ENCODE results near the gene ATG2A. TPM values are rescaled to one million over a fixed set of nuclear protein-coding genes. Genes with fewer than 3 reads are reported as not detected.

Gene ATG2A
- total RNA-seq, 1 donor, result 25.7 TPM

DNA sequence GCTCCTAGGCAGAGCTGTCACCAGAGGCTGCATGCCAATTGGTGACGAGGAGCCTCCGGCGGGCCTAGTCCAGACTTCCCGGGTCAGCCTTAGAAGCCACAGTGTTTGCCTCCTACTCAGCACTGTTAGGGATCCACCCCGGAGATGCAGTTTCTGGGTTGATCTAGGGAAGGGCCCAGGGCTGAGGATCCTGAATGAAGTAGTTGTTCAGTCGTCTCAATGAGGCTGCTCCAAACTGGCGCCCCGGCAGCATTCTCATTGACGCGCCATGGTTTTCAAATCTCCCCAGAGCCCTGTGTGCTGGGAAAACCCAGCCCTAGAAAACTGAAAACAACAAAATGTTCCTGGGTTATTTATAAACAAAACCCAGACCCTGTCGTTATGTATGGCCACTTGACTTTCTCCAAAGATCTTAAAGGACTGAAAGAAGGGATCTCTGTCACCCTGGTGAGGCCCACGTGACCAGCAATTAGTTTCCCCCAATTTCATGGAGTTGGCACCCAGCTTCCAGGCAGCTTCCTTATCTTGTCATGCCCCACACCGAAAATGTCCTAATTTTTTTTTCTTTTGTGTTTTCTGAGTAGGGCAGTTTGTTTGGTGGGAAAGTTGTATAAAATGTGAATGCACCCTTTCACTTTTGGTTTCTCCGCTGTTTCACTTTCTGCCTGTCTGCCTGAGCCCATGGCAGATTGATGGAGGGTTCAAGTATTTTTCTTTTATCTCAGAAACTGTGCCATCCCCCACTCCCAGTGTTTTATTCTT lies 36.6 kb downstream of the ATG2A start:
- no peak overlapping the region for H3K4me3 ChIP-seq (ENCODE audit: insufficient read depth, low read length)
- H2AFZ ChIP-seq (ENCODE audit: low read length), result peak overlapping the region; percentile 86
- DNase-seq (ENCODE audit: insufficient read length, low spot score, missing footprints), result no peak
- peak overlapping the region; percentile 63 for H3K27ac ChIP-seq (ENCODE audit: low read depth, low read length)
- no peaks in the 10 kb centered on the region for H3K27me3 ChIP-seq (ENCODE audit: insufficient read depth, low read length)
- H3K9me3 ChIP-seq (ENCODE audit: low read depth, low read length), result no peaks in the 10 kb centered on the region
- peaks cover 30% of the 10 kb centered on the region for H3K79me2 ChIP-seq (ENCODE audit: insufficient read depth, low read length)
- peaks cover 27% of the 10 kb centered on the region for H4K20me1 ChIP-seq (ENCODE audit: insufficient read depth, low read length)
- H3K4me2 ChIP-seq (ENCODE audit: insufficient read depth, low read length), result peak overlapping the region; percentile 36
- TF ChIP-seq, protein P1, sequence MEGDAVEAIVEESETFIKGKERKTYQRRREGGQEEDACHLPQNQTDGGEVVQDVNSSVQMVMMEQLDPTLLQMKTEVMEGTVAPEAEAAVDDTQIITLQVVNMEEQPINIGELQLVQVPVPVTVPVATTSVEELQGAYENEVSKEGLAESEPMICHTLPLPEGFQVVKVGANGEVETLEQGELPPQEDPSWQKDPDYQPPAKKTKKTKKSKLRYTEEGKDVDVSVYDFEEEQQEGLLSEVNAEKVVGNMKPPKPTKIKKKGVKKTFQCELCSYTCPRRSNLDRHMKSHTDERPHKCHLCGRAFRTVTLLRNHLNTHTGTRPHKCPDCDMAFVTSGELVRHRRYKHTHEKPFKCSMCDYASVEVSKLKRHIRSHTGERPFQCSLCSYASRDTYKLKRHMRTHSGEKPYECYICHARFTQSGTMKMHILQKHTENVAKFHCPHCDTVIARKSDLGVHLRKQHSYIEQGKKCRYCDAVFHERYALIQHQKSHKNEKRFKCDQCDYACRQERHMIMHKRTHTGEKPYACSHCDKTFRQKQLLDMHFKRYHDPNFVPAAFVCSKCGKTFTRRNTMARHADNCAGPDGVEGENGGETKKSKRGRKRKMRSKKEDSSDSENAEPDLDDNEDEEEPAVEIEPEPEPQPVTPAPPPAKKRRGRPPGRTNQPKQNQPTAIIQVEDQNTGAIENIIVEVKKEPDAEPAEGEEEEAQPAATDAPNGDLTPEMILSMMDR (IDR thresholded peaks at IDR 0.05; ENCODE audit: extremely low read depth, low read depth, low read length), result no peak
- H3K4me1 ChIP-seq (ENCODE audit: insufficient read depth, low read length), result peaks cover 41% of the 10 kb centered on the region
- H3K36me3 ChIP-seq (ENCODE audit: insufficient read depth, low read length), result no peaks in the 10 kb centered on the region

DNA sequence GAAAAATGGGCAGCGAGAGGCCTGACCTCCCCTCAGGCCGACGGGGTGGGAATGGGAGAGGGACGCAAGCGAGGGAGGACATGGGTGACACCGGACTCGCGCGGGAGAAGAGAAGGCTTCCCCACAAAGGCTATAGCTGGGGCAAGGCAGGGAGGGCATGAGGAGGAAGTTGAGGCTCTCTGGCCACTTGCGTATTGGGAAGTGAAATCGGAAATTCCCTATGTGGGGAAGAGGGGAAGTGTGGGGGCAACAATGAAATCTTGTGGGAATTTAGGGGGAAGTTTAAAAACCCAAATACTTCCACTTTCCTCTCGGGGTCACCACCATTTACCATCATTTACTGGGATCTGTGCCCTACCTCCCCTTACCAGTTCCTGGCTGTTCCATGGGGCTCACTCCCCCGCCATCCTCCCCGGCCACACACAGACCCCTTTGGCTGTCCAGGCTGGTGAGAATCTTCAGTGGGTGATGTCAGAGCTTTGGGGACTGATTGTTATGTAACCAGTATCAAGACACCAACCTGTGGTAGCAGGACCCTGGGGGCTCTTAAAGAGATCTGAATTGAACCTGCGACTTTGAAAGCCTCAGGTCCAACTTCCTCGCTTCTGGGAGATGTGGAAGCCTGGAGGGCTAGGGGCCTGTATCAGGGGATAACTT lies 37.6 kb downstream of the ATG2A start:
- Histone ChIP-seq H3K27ac (ENCODE audit: low read depth, low read length) (peak overlapping the region; percentile 73), H3K4me3 (ENCODE audit: insufficient read depth, low read length) (peak overlapping the region; percentile 90), H3K4me1 (ENCODE audit: insufficient read depth, low read length) (peaks cover 37% of the 10 kb centered on the region), H3K36me3 (ENCODE audit: insufficient read depth, low read length) (peaks cover 4% of the 10 kb centered on the region), H3K79me2 (ENCODE audit: insufficient read depth, low read length) (peaks cover 40% of the 10 kb centered on the region), H4K20me1 (ENCODE audit: insufficient read depth, low read length) (peaks cover 36% of the 10 kb centered on the region), H2AFZ (ENCODE audit: low read length) (peak overlapping the region; percentile 82), H3K4me2 (ENCODE audit: insufficient read depth, low read length) (peak overlapping the region; percentile 86), H3K9me3 (ENCODE audit: low read depth, low read length) (no peaks in the 10 kb centered on the region), H3K27me3 (ENCODE audit: insufficient read depth, low read length) (no peaks in the 10 kb centered on the region)
- TF ChIP-seq, protein P1 (IDR thresholded peaks at IDR 0.05; ENCODE audit: extremely low read depth, low read depth, low read length), result no peak
- DNase-seq (ENCODE audit: insufficient read length, low spot score, missing footprints), result no peak

DNA sequence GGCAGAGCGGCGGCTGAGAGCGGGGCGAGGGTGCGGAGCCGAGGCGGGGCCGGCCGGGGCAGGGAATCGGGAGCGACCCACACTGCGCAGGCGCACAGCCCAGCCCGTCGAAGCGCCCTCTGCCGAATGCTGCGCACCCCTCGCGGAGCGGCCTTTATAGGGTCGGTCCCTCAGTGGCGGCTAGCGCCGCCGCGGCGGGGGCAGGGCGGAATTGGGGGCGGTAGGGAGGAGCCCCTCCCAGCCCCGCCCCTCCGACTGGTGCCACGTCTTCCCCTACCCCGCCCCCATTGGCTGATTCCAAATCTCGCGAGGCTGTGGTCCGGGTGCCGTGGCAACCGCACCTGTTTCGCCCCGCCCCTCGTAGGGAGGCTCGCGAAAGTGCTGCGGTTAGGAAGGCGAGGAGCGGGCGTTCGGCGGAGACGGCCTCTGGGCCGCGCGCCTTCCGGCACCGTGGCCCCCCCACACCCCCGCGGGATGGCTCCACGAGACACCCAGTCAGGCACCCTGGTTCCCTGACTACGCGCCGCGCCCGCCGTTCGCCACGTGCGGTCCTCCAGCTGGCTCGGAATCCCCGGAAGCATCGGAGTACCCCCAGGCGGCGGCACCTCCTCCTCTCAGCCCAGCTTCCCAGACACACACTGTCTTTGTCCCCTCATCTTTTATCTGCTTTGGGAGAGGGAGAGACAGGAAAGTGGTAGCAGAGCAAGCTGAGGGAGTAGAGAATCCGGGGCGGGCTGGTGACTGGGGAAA lies 38.3 kb downstream of the ATG2A start, which contains the start of gene EHD1:
Gene EHD1 (minus strand): TSS at position 128 of the 750 bp plus-strand sequence. CDS start 157 bp downstream, outside the sequence.
- peak; percentile 99 for DNase-seq (ENCODE audit: insufficient read length, low spot score, missing footprints)
- Histone ChIP-seq H3K4me2 (ENCODE audit: insufficient read depth, low read length) (peak within 1 kb of the TSS; percentile 94), H3K9me3 (ENCODE audit: low read depth, low read length) (no peaks in the 10 kb centered on the region), H3K27ac (ENCODE audit: low read depth, low read length) (peak within 1 kb of the TSS; percentile 83), H2AFZ (ENCODE audit: low read length) (peak within 1 kb of the TSS; percentile 82), H3K36me3 (ENCODE audit: insufficient read depth, low read length) (peaks cover 7% of the 10 kb centered on the region), H4K20me1 (ENCODE audit: insufficient read depth, low read length) (peaks cover 39% of the 10 kb centered on the region), H3K4me3 (ENCODE audit: insufficient read depth, low read length) (peak within 1 kb of the TSS; percentile 90), H3K79me2 (ENCODE audit: insufficient read depth, low read length) (peaks cover 43% of the 10 kb centered on the region), H3K4me1 (ENCODE audit: insufficient read depth, low read length) (peaks cover 37% of the 10 kb centered on the region), H3K27me3 (ENCODE audit: insufficient read depth, low read length) (no peaks in the 10 kb centered on the region)
- TF ChIP-seq, protein P1 (IDR thresholded peaks at IDR 0.05; ENCODE audit: extremely low read depth, low read depth, low read length), result peak; percentile 35
